Common myeloid progenitor, CD34-positive (primary cell): ENCODE measurements around the gene IL36A. TPM values are rescaled to one million over a fixed set of nuclear protein-coding genes. Genes with fewer than 3 reads are reported as not detected.

ENCODE experiments used
- CTCF ChIA-PET: fragments of 350-600 bp; sonication (Branson Sonifier 250); formaldehyde crosslinking; loops from one replicate; lab custom pipeline; 2021; ENCODE audit warnings: antibody characterized with exemption; lab: Charles Lee
- POLR2A ChIA-PET: fragments of 350-600 bp; sonication (Branson Sonifier 250); formaldehyde crosslinking; loops from one replicate; lab custom pipeline; 2021; ENCODE audit warnings: antibody characterized with exemption; lab: Charles Lee
- DNase-seq, 3 donors: peaks; one replicate each; pipeline versions ENCODE4 v3.0.0 to v3.0.0-alpha.2; 2013
- H3K27ac ChIP-seq, 2 experiments: 1 replicate in 1 of 2; 2 replicates in 1 of 2; pipeline ENCODE4 v1.7.0; 2013; ENCODE audit warnings: inconsistent platforms in 2 of 2, low read length in 2 of 2, mild to moderate bottlenecking in 2 of 2, low read depth in 1 of 2, moderate library complexity in 1 of 2; ENCODE audit not compliant: severe bottlenecking in 2 of 2, insufficient read depth in 1 of 2, poor library complexity in 1 of 2
- H3K27me3 ChIP-seq, 5 experiments: replicated peaks in 2 of 5; 1 replicate in 3 of 5; 2 replicates in 2 of 5; pipeline versions ENCODE4 v1.6.1 to v1.7.0; 2013; ENCODE audit warnings: low read length in 4 of 5, mild to moderate bottlenecking in 2 of 5, moderate library complexity in 2 of 5, inconsistent platforms in 1 of 5; ENCODE audit not compliant: insufficient read depth in 5 of 5, control insufficient read depth in 4 of 5
- H3K36me3 ChIP-seq, 4 experiments: 1 replicate in 2 of 4; 2 replicates in 2 of 4; pipeline versions ENCODE4 v1.6.1 to v1.7.0; 2013; ENCODE audit warnings: low read length in 3 of 4, control low read depth in 1 of 4, mild to moderate bottlenecking in 1 of 4; ENCODE audit not compliant: control insufficient read depth in 4 of 4, insufficient read depth in 4 of 4
- H3K4me1 ChIP-seq, 4 experiments: 1 replicate in 3 of 4; 2 replicates in 1 of 4; pipeline versions ENCODE4 v1.6.1 to v1.7.1; 2013; ENCODE audit warnings: low read length in 3 of 4, mild to moderate bottlenecking in 3 of 4, control low read depth in 1 of 4, inconsistent platforms in 1 of 4, moderate library complexity in 1 of 4; ENCODE audit not compliant: control insufficient read depth in 4 of 4, insufficient read depth in 4 of 4; ENCODE audit errors: control extremely low read depth in 1 of 4
- H3K4me3 ChIP-seq, 7 experiments: 1 replicate in 4 of 7; 2 replicates in 3 of 7; pipeline versions ENCODE4 v1.5.1 to v1.7.0; 2013; ENCODE audit warnings: mild to moderate bottlenecking in 7 of 7, low read length in 6 of 7, moderate library complexity in 6 of 7, inconsistent platforms in 2 of 7, low read depth in 2 of 7, control low read depth in 1 of 7; ENCODE audit not compliant: insufficient read depth in 4 of 7, control insufficient read depth in 1 of 7; ENCODE audit errors: extremely low read depth in 1 of 7
- H3K9me3 ChIP-seq, 5 experiments: 1 replicate in 4 of 5; 2 replicates in 1 of 5; pipeline versions ENCODE4 v1.6.1 to v1.7.1; 2013; ENCODE audit warnings: low read length in 4 of 5, mild to moderate bottlenecking in 2 of 5, inconsistent platforms in 1 of 5, low read depth in 1 of 5, moderate library complexity in 1 of 5; ENCODE audit not compliant: control insufficient read depth in 4 of 5, insufficient read depth in 2 of 5; ENCODE audit errors: control extremely low read depth in 1 of 5
- WGBS: methylation state at CpG from one replicate; pipeline ENCODE4 v1.1.5; 2013; ENCODE audit not compliant: insufficient coverage; 5-methylcytosine and 5-hydroxymethylcytosine counted together
- polyA plus RNA-seq: library from polyadenylated mRNA; unstranded; fragments of 120-200 nt; gene quantifications from one replicate; pipeline ENCODE4 v1.2.1, GENCODE V29; 2013

Gene IL36A
- polyA plus RNA-seq: 0.07 TPM

GRCh38 chr2:113005030-113005509, at the start of gene IL36A:
Gene IL36A (plus strand): TSS chr2:113005459. CDS start chr2:113005872, 413 bp downstream.
- H3K27ac ChIP-seq: no peak within 1 kb of the TSS
- H3K36me3 ChIP-seq: no peaks in the 10 kb centered on the region
- ChIA-PET CTCF (no interaction called here), POLR2A (no interaction called here)
- no peak within 1 kb of the TSS for H3K4me3 ChIP-seq
- WGBS: 96% methylated on average over 3 of the region's 3 CpGs
- no peaks in the 10 kb centered on the region for H3K27me3 ChIP-seq
- H3K9me3 ChIP-seq: peaks cover 0 to 22% (median 2%) of the 10 kb centered on the region in 5 experiments
- H3K4me1 ChIP-seq: no peaks in the 10 kb centered on the region
- DNase-seq: no peak

- H3K36me3 ChIP-seq: no peaks in the 10 kb centered on the region
- H3K27ac ChIP-seq: no peak overlapping the region
- no peak overlapping the region for H3K4me3 ChIP-seq
- ChIA-PET POLR2A (no interaction called here), CTCF (interaction anchor here (1.0 to 4.5 kb wide), 2 partner anchors 12 to 205 kb away, joined by 3 to 17 read pairs; no protein-coding TSS in a partner anchor)
- H3K4me1 ChIP-seq: peaks cover 0 to 3% (median 0%) of the 10 kb centered on the region in 4 experiments
- no peak for DNase-seq
- 96% methylated on average over 3 of the region's 3 CpGs for WGBS
- no peaks in the 10 kb centered on the region for H3K27me3 ChIP-seq
- H3K9me3 ChIP-seq: no peaks in the 10 kb centered on the region
Measured at GRCh38 chr2:112957511-112957910, 47.7 kb upstream of the IL36A start.

GRCh38 chr2:112958428-112959108, 46.7 kb upstream of the IL36A start:
- Histone ChIP-seq H3K27ac (no peak overlapping the region), H3K27me3 (no peaks in the 10 kb centered on the region), H3K4me3 (no peak overlapping the region), H3K9me3 (no peaks in the 10 kb centered on the region), H3K4me1 (peaks cover 0 to 3% (median 0%) of the 10 kb centered on the region in 4 experiments), H3K36me3 (no peaks in the 10 kb centered on the region)
- peak; percentile 59 to 83 (median 61) for DNase-seq
- CTCF ChIA-PET: interaction anchor here (0.6 to 2.0 kb wide), 12 partner anchors 11 to 742 kb away, joined by 3 to 8 read pairs (median 3); no protein-coding TSS in a partner anchor
- POLR2A ChIA-PET: no interaction called here
- WGBS: 63% methylated on average over 7 of the region's 9 CpGs

DNA sequence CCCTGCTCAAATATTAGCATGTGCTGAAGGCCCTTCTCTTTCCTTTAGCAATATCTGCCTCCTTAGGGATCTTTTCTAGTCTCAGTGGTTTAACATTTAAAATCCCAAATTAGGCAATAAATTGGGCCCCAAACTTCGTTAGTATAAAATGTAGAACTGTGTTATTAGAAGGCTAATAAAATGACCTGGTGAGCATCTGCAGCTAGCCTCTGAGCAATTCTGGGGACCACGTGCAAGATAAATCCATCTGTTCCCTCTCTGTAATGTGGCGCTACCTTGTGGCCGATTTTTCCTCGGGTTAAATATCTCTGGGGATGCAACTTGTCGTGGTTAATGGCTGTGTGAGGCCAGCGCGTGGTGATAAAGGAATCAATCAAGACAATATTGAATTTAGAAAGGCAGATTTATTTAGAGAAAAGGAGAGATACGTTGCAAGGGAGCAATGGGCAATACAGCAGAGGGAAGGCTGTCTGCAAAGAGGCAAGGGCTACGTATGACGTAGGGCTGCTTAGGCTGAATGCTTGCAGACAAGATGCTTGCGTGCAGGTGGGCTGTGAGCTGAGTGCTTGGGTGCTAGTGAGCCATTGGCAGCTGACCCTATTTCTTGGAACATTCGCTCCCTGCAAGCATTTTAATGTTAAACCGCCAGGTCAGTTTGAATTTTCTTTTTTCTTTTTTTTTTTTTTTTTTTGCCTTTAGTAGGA, 46.0 kb upstream of the IL36A start:
- POLR2A ChIA-PET: no interaction called here
- DNase-seq: peak; percentile 22 to 46 (median 45)
- Histone ChIP-seq H3K27ac (no peak overlapping the region), H3K36me3 (no peaks in the 10 kb centered on the region), H3K9me3 (no peaks in the 10 kb centered on the region), H3K27me3 (no peaks in the 10 kb centered on the region), H3K4me3 (no peak overlapping the region), H3K4me1 (peaks cover 0 to 3% (median 0%) of the 10 kb centered on the region in 4 experiments)
- WGBS: 73% methylated on average over 13 of the region's 14 CpGs
- CTCF ChIA-PET: interaction anchor here (0.6 to 2.0 kb wide), 11 partner anchors 12 to 743 kb away, joined by 3 to 8 read pairs (median 3); no protein-coding TSS in a partner anchor

- WGBS: no CpG with 5 or more reads among the region's 2 CpGs
Measured at GRCh38 chr2:112960230-112960825, 44.9 kb upstream of the IL36A start.

GRCh38 chr2:112962308-112963175, 42.7 kb upstream of the IL36A start:
- DNase-seq: no peak

More at GRCh38 chr2:112960230-112960825, 44.9 kb upstream of the IL36A start:
- Histone ChIP-seq H3K27me3 (no peaks in the 10 kb centered on the region), H3K36me3 (no peaks in the 10 kb centered on the region), H3K27ac (no peak overlapping the region), H3K4me3 (no peak overlapping the region), H3K4me1 (peaks cover 0 to 3% (median 0%) of the 10 kb centered on the region in 4 experiments), H3K9me3 (no peaks in the 10 kb centered on the region)
- POLR2A ChIA-PET: no interaction called here
- DNase-seq: no peak
- CTCF ChIA-PET: interaction anchor here (0.9 to 3.1 kb wide), 5 partner anchors 11 to 236 kb away, joined by 3 to 10 read pairs (median 4); no protein-coding TSS in a partner anchor

More at GRCh38 chr2:112962308-112963175, 42.7 kb upstream of the IL36A start:
- WGBS: 100% methylated on average over 1 of the region's 3 CpGs
- H3K9me3 ChIP-seq: no peaks in the 10 kb centered on the region
- no peaks in the 10 kb centered on the region for H3K27me3 ChIP-seq
- no peaks in the 10 kb centered on the region for H3K36me3 ChIP-seq
- no peak overlapping the region for H3K4me3 ChIP-seq
- CTCF ChIA-PET: interaction anchor here (0.6 to 3.1 kb wide), 4 partner anchors 10 to 213 kb away, joined by 3 to 10 read pairs (median 4); no protein-coding TSS in a partner anchor
- H3K4me1 ChIP-seq: peaks cover 0 to 3% (median 0%) of the 10 kb centered on the region in 4 experiments
- POLR2A ChIA-PET: no interaction called here
- H3K27ac ChIP-seq: no peak overlapping the region
